Mononuclear cell (primary cell): ENCODE results near the gene MAP2K6. TPM values are rescaled to one million over a fixed set of nuclear protein-coding genes. Genes with fewer than 3 reads are reported as not detected.

Experiments used
- H3K27me3 ChIP-seq: 2 replicates; pipeline ENCODE4 v1.6.0; 2011; ENCODE audit warnings: low read length, control low read depth; ENCODE audit not compliant: insufficient read depth
- H3K4me1 ChIP-seq: 2 replicates; pipeline ENCODE4 v1.5.1; 2011; ENCODE audit warnings: mild to moderate bottlenecking, low read length, control low read depth; ENCODE audit not compliant: insufficient read depth
- H3K4me3 ChIP-seq: 2 replicates; pipeline ENCODE4 v1.5.1; 2011; ENCODE audit warnings: mild to moderate bottlenecking, low read length, moderate library complexity
- H3K9me3 ChIP-seq: 2 replicates; pipeline ENCODE4 v1.5.1; 2011; ENCODE audit warnings: low read depth, mild to moderate bottlenecking, control low read depth, low read length
- total RNA-seq: library from RNA; depleted of rRNA; stranded (reverse); fragments of >200 nt; gene quantifications from one replicate; pipeline ENCODE4 v1.2.3, GENCODE V29; 2012

Gene MAP2K6
- total RNA-seq, 1 donor: 7.8 TPM

DNA sequence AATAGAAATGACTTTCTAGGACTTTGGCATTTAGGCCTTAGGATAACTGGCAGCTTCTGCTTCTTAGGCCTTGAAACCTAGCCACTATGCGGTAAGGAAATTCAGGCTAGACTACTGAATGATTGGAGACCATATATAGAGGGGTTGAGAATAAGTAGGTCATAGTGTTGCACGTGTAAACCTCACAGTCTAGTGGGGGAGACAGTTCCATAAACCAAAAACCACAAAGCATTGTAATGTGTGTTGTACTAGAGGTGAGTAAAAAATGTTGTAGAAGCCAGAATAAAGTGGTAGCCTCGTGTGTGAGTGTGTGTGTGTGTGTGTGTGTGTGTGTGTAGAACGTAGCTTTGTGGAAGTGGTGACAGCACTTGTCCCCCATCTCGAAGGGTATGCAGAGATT, 188.5 kb downstream of the MAP2K6 start:
- Histone ChIP-seq H3K27me3 (no peaks in the 10 kb centered on the region), H3K4me1 (peaks cover 11% of the 10 kb centered on the region), H3K4me3 (no peak overlapping the region), H3K9me3 (no peaks in the 10 kb centered on the region)

Other genes with a start within 250 kb of the MAP2K6 start
- 1.0 TPM for gene ABCA10, start 185.9 kb upstream of the MAP2K6 start, total RNA-seq
- gene ABCA5, start 87.6 kb upstream of the MAP2K6 start, total RNA-seq: 27.0 TPM